Myocyte (in vitro differentiated cells): Measurements from ENCODE around the gene PRKG1. TPM values are rescaled to one million over a fixed set of nuclear protein-coding genes. Genes with fewer than 3 reads are reported as not detected.
"Not testable (repeated sequence)": the region's sequence is repeated elsewhere in the genome, so short reads cannot be mapped to it uniquely, and the experiment has no call there.

Experiments
- DNase-seq: peaks from one replicate; pipeline ENCODE4 v3.0.0-alpha.2; 2012; ENCODE audit warnings: low read depth
- total RNA-seq: library from RNA; depleted of rRNA; stranded (reverse); fragments of >200 nt; gene quantifications from 2 replicates; pipeline ENCODE4 v1.2.3, GENCODE V29; 2014

PRKG1 gene
- total RNA-seq, 1 donor from 2014 or later, result 26.7 TPM

DNA sequence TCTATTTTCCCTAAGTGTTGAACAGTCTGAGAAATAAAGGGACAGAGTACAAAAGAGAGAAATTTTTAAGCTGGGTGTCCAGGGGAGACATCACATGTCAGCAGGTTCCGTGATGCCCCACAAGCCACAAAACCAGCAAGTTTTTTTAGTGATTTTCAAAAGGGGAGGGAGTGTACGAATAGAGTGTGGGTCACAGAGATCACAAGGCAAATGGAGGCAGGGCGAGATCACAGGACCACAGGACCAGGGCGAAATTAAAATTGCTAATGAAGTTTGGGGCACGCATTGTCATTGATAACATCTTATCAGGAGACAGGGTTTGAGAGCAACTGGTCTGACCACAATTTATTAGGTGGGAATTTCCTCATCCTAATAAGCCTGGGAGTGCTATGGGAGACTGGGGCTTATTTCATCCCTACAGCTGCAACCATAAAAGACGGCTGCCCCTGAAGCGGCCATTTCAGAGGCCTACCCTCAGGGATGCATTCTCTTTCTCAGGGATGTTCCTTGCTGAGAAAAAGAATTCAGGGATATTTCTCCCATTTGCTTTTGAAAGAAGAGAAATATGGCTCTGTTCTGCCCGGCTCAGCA lies 193.8 kb downstream of the PRKG1 start:
- not testable (repeated sequence) for DNase-seq

GRCh38 chr10:51269821-51270220 lies 195.5 kb downstream of the PRKG1 start:
- DNase-seq, result peak; percentile 33

DNA sequence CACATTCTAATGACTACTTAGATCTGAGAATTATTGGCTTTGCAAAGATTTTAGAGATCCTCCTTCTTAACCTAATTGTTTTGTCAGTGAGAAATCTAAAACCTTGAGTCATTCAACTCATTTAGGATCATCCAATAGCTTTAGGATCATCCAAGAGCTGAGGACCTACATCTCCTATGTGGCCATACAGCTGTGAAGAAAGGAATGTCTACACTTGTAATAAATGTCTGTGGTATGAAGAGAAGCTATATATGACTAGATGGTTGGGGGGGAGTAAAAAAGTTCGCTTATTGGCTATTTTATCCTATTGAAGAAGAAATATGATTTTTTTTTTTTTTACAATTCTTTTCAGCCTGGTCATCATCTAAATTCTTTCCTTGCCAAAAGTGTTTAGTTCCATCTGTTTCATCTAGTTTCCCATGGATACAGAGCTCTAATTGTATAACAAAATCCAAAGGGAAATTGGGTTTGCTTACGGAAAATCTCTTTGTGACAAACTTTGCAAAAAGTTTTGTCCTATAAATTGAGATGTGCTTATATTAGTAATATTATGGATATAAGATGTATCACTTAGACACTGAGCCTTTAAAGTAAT lies 196.7 kb downstream of the PRKG1 start:
- no peak for DNase-seq

DNA sequence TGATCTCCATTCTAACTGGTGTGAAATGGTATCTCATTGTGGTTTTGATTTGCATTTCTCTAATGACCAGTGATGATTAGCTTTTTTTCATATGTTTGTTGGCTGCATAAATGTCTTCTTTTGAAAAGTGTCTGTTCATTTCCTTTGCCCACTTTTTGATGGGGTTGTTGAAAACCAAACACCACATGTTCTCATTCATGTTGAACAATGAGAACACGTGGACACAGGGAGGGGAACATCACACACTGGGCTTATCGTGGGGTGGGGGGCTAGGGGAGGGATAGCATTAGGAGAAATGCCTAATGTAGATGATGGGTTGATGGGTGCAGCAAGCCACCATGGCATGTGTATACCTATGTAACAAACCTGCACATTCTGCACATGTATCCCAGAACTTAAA lies 197.8 kb downstream of the PRKG1 start:
- not testable (repeated sequence) for DNase-seq

DNA sequence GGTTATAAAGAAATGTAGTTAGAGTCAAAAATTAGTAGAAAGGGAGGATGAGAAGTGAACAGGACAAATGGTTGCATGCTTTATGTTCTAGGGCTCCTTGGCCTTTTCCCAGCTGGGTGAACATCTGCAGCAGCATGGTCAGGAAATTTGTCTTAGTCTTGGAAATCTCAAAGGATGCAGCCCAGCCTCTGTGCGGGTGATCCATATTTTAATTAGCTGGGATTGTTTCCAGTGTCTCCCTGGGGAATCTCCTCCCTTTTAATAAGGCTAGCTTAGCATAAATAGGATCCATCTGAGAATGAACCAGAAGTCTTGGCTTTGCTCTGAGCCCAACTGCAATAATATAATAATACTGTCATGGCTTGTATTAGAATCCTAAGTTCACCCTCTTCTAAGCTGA lies 198.3 kb downstream of the PRKG1 start:
- DNase-seq, result no peak

GRCh38 chr10:51273574-51273973 lies 199.3 kb downstream of the PRKG1 start:
- DNase-seq, result no peak

GRCh38 chr10:51276097-51276496 lies 201.8 kb downstream of the PRKG1 start:
- DNase-seq, result not testable (repeated sequence)

- DNase-seq, result not testable (repeated sequence)
Measured at GRCh38 chr10:51281387-51281786, 207.1 kb downstream of the PRKG1 start.

- DNase-seq, result no peak
Measured at GRCh38 chr10:51285601-51286000, 211.3 kb downstream of the PRKG1 start.

DNA sequence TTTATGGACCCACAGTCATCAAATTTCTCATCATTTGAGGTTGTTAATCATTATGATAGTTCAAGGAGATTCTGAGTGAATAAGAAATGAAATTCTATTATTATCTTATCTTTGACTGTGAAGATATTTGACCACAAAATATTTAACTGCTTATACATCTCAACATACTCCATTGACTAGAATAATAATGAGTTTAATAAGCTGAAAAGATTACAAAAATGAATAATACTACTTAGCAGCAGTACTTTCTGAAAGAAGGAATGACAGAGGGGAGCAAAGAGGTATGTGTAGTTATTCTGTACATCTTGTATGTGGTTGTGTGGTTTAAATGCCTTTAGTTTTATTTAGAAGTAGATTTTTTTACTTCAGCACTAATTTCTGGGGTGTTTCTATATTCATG lies 214.2 kb downstream of the PRKG1 start:
- no peak for DNase-seq

DNA sequence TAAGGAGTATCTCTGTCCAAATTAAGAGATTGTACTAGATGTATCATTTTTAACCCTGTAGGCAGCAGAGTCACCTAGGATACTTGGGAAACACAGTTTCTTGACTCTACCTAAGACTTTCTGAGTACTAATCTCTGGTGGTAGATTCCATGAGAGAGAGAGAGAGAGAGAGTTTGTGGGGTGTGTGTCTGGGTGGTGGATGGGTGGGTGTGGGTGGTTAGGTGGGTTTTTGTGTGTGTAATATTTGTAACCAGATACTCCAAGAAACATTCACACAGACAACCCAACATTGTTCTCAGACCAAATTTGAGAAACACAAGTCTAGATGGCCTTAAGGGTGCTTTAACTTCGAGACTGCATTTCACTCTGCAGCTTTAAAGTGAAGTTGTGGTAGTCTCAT lies 215.2 kb downstream of the PRKG1 start:
- DNase-seq, result no peak

- no peak for DNase-seq
Measured at GRCh38 chr10:51291961-51292360, 217.7 kb downstream of the PRKG1 start.

- no peak for DNase-seq
Measured at GRCh38 chr10:51297438-51297837, 223.2 kb downstream of the PRKG1 start.

DNA sequence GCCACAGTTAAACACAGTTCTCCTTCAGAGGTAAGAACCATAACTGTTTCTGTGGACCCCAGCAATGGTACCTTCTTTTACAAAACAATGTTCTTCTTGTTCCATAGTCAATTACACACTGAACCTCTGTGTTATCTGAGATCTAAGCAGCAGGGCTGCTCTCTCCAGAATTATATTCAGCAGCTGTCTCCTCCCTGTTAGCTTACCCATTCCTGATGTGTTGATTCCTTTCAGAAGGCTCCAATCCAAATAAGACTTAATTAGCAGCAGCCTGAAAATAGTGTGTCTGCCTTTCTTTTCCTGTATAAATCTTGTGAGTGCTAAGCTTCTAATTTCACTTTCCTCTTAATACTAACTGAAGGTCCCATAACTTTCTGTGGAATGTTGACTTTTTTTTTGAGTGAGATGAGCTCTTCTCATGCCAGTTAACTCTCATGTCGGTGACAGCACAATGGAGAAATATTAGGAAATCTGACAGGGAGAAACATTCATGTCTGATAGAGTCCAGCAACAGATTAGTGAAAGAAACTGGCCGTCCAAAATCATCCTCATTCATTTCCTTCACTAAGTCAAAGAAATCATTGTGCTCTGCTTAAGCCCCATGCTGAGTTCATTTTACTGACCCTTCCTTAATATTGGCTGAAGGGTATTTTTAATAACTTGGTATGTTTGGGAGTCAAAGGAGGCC lies 226.5 kb downstream of the PRKG1 start:
- peak; percentile 59 for DNase-seq

- DNase-seq, result peak; percentile 63
Measured at GRCh38 chr10:51301644-51302043, 227.4 kb downstream of the PRKG1 start.

DNA sequence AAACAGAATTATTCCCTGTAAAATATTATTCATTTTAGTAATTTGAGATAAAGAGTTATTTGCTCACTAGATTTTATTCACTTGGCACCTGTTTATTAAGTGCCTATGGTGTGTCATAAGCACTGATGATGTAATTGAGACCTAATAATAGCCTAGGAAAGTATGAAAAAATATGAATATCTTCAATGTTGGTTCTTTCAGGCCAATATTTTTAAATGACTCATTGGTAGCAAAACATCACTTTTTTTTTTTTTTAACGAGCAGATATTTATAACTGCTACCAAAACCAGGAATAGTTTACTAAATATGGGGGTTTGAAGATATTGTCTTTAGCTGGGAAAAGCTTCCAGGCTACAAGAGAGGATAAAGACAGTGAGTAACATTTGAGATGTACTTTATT lies 228.0 kb downstream of the PRKG1 start:
- DNase-seq, result peak; percentile 49

- DNase-seq, result no peak
Measured at GRCh38 chr10:51308116-51308515, 233.8 kb downstream of the PRKG1 start.

DNA sequence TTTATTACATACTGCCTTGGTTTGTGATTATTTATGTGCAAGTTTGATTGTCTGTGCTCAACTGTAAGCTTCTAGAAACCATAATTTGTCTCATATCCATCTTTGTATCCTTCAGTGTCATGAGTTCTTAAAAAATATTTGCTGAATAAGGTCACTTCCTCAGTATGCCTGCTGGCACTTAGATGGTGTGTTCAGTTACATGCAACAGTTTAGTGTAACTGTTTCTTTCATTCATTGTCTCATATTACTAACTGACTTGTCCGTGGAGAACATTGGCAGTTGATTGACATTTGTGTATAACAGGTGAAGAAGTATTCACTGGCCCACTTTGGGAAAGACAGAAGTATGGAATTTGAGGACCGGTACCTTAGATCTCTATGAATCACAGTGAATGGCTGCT lies 236.9 kb downstream of the PRKG1 start:
- DNase-seq, result peak; percentile 33

GRCh38 chr10:51312817-51313216 lies 238.5 kb downstream of the PRKG1 start:
- no peak for DNase-seq

- no peak for DNase-seq
Measured at GRCh38 chr10:51313251-51313650, 239.0 kb downstream of the PRKG1 start.

GRCh38 chr10:51313773-51314478 lies 239.6 kb downstream of the PRKG1 start:
- DNase-seq, result no peak

- DNase-seq, result no peak
Measured at GRCh38 chr10:51314481-51314880, 240.2 kb downstream of the PRKG1 start.
